ENCODE measurements around the gene BCAN.
"Not testable (repeated sequence)": the region's sequence is repeated elsewhere in the genome, so short reads cannot be mapped to it uniquely, and the experiment has no call there.

BCAN gene

GRCh38 chr1:156599811-156600210 lies 42.1 kb upstream of the BCAN start:
- H3K9me3 ChIP-seq (ENCODE audit: control insufficient read depth, low read length) = no peaks in the 10 kb centered on the region
- H3K4me1 ChIP-seq (ENCODE audit: control insufficient read depth, insufficient read depth, low read length, poor library complexity, severe bottlenecking) = peaks cover 5% of the 10 kb centered on the region
- H3K27me3 ChIP-seq (replicated peaks; ENCODE audit: control insufficient read depth, insufficient read depth, low read length, poor library complexity, severe bottlenecking) = no peaks in the 10 kb centered on the region
- peaks cover 38% of the 10 kb centered on the region for H3K36me3 ChIP-seq (ENCODE audit: control insufficient read depth, insufficient read depth, low read length)
- H3K27ac ChIP-seq (ENCODE audit: insufficient read depth, low read length, poor library complexity, severe bottlenecking) = peak overlapping the region; percentile 52
- H3K4me3 ChIP-seq (ENCODE audit: insufficient read depth, low read depth, low read length, poor library complexity, severe bottlenecking) = no peak overlapping the region
- no peak for DNase-seq

GRCh38 chr1:156600733-156601121 lies 41.2 kb upstream of the BCAN start:
- H3K27ac ChIP-seq (ENCODE audit: insufficient read depth, low read length, poor library complexity, severe bottlenecking) = peak overlapping the region; percentile 72
- no peak for DNase-seq
- peaks cover 30% of the 10 kb centered on the region for H3K36me3 ChIP-seq (ENCODE audit: control insufficient read depth, insufficient read depth, low read length)
- H3K4me1 ChIP-seq (ENCODE audit: control insufficient read depth, insufficient read depth, low read length, poor library complexity, severe bottlenecking) = peaks cover 5% of the 10 kb centered on the region
- H3K27me3 ChIP-seq (replicated peaks; ENCODE audit: control insufficient read depth, insufficient read depth, low read length, poor library complexity, severe bottlenecking) = no peaks in the 10 kb centered on the region
- H3K4me3 ChIP-seq (ENCODE audit: insufficient read depth, low read depth, low read length, poor library complexity, severe bottlenecking) = peak overlapping the region; percentile 79
- H3K9me3 ChIP-seq (ENCODE audit: control insufficient read depth, low read length) = no peaks in the 10 kb centered on the region

- peak within 1 kb of the TSS; percentile 72 for H3K27ac ChIP-seq (ENCODE audit: insufficient read depth, low read length, poor library complexity, severe bottlenecking)
- peaks cover 5% of the 10 kb centered on the region for H3K4me1 ChIP-seq (ENCODE audit: control insufficient read depth, insufficient read depth, low read length, poor library complexity, severe bottlenecking)
- H3K4me3 ChIP-seq (ENCODE audit: insufficient read depth, low read depth, low read length, poor library complexity, severe bottlenecking) = peak within 1 kb of the TSS; percentile 79
- H3K27me3 ChIP-seq (replicated peaks; ENCODE audit: control insufficient read depth, insufficient read depth, low read length, poor library complexity, severe bottlenecking) = no peaks in the 10 kb centered on the region
- peaks cover 25% of the 10 kb centered on the region for H3K36me3 ChIP-seq (ENCODE audit: control insufficient read depth, insufficient read depth, low read length)
- H3K9me3 ChIP-seq (ENCODE audit: control insufficient read depth, low read length) = no peaks in the 10 kb centered on the region
- peak; percentile 58 to 72 (median 66) for DNase-seq
Measured at GRCh38 chr1:156601122-156601830, 40.6 kb upstream of the BCAN start, which contains the start of gene GPATCH4. Gene GPATCH4 (minus strand): TSS chr1:156601479.

GRCh38 chr1:156601892-156602291 lies 40.0 kb upstream of the BCAN start:
- peaks cover 5% of the 10 kb centered on the region for H3K4me1 ChIP-seq (ENCODE audit: control insufficient read depth, insufficient read depth, low read length, poor library complexity, severe bottlenecking)
- H3K9me3 ChIP-seq (ENCODE audit: control insufficient read depth, low read length) = no peaks in the 10 kb centered on the region
- DNase-seq = no peak
- peak overlapping the region; percentile 72 for H3K27ac ChIP-seq (ENCODE audit: insufficient read depth, low read length, poor library complexity, severe bottlenecking)
- H3K4me3 ChIP-seq (ENCODE audit: insufficient read depth, low read depth, low read length, poor library complexity, severe bottlenecking) = peak overlapping the region; percentile 79
- no peaks in the 10 kb centered on the region for H3K27me3 ChIP-seq (replicated peaks; ENCODE audit: control insufficient read depth, insufficient read depth, low read length, poor library complexity, severe bottlenecking)
- H3K36me3 ChIP-seq (ENCODE audit: control insufficient read depth, insufficient read depth, low read length) = peaks cover 19% of the 10 kb centered on the region

- H3K9me3 ChIP-seq (ENCODE audit: control insufficient read depth, low read length) = no peaks in the 10 kb centered on the region
- DNase-seq = no peak
- peaks cover 13% of the 10 kb centered on the region for H3K36me3 ChIP-seq (ENCODE audit: control insufficient read depth, insufficient read depth, low read length)
- H3K4me3 ChIP-seq (ENCODE audit: insufficient read depth, low read depth, low read length, poor library complexity, severe bottlenecking) = peak overlapping the region; percentile 4
- peaks cover 5% of the 10 kb centered on the region for H3K4me1 ChIP-seq (ENCODE audit: control insufficient read depth, insufficient read depth, low read length, poor library complexity, severe bottlenecking)
- no peak overlapping the region for H3K27ac ChIP-seq (ENCODE audit: insufficient read depth, low read length, poor library complexity, severe bottlenecking)
- H3K27me3 ChIP-seq (replicated peaks; ENCODE audit: control insufficient read depth, insufficient read depth, low read length, poor library complexity, severe bottlenecking) = no peaks in the 10 kb centered on the region
Measured at GRCh38 chr1:156602557-156602993, 39.3 kb upstream of the BCAN start.

- not testable (repeated sequence) for H3K9me3 ChIP-seq (ENCODE audit: control insufficient read depth, low read length); DNase-seq; H3K27ac ChIP-seq (ENCODE audit: insufficient read depth, low read length, poor library complexity, severe bottlenecking); H3K36me3 ChIP-seq (ENCODE audit: control insufficient read depth, insufficient read depth, low read length); H3K27me3 ChIP-seq (replicated peaks; ENCODE audit: control insufficient read depth, insufficient read depth, low read length, poor library complexity, severe bottlenecking); H3K4me3 ChIP-seq (ENCODE audit: insufficient read depth, low read depth, low read length, poor library complexity, severe bottlenecking); H3K4me1 ChIP-seq (ENCODE audit: control insufficient read depth, insufficient read depth, low read length, poor library complexity, severe bottlenecking)
Measured at GRCh38 chr1:156607344-156607743, 34.6 kb upstream of the BCAN start.

GRCh38 chr1:156608036-156608674 lies 33.8 kb upstream of the BCAN start:
- no peaks in the 10 kb centered on the region for H3K4me1 ChIP-seq (ENCODE audit: control insufficient read depth, insufficient read depth, low read length, poor library complexity, severe bottlenecking)
- no peaks in the 10 kb centered on the region for H3K27me3 ChIP-seq (replicated peaks; ENCODE audit: control insufficient read depth, insufficient read depth, low read length, poor library complexity, severe bottlenecking)
- no peak overlapping the region for H3K4me3 ChIP-seq (ENCODE audit: insufficient read depth, low read depth, low read length, poor library complexity, severe bottlenecking)
- H3K36me3 ChIP-seq (ENCODE audit: control insufficient read depth, insufficient read depth, low read length) = no peaks in the 10 kb centered on the region
- H3K9me3 ChIP-seq (ENCODE audit: control insufficient read depth, low read length) = no peaks in the 10 kb centered on the region
- peak in 2 of 3 donors; percentile 14 to 43 for DNase-seq
- H3K27ac ChIP-seq (ENCODE audit: insufficient read depth, low read length, poor library complexity, severe bottlenecking) = no peak overlapping the region

- no peaks in the 10 kb centered on the region for H3K4me1 ChIP-seq (ENCODE audit: control insufficient read depth, insufficient read depth, low read length, poor library complexity, severe bottlenecking)
- H3K4me3 ChIP-seq (ENCODE audit: insufficient read depth, low read depth, low read length, poor library complexity, severe bottlenecking) = no peak overlapping the region
- no peaks in the 10 kb centered on the region for H3K36me3 ChIP-seq (ENCODE audit: control insufficient read depth, insufficient read depth, low read length)
- no peak overlapping the region for H3K27ac ChIP-seq (ENCODE audit: insufficient read depth, low read length, poor library complexity, severe bottlenecking)
- peak in 2 of 3 donors; percentile 19 to 43 for DNase-seq
- H3K9me3 ChIP-seq (ENCODE audit: control insufficient read depth, low read length) = no peaks in the 10 kb centered on the region
- no peaks in the 10 kb centered on the region for H3K27me3 ChIP-seq (replicated peaks; ENCODE audit: control insufficient read depth, insufficient read depth, low read length, poor library complexity, severe bottlenecking)
Measured at GRCh38 chr1:156608981-156609380, 32.9 kb upstream of the BCAN start.

- not testable (repeated sequence) for H3K9me3 ChIP-seq (ENCODE audit: control insufficient read depth, low read length); H3K27me3 ChIP-seq (replicated peaks; ENCODE audit: control insufficient read depth, insufficient read depth, low read length, poor library complexity, severe bottlenecking); H3K4me3 ChIP-seq (ENCODE audit: insufficient read depth, low read depth, low read length, poor library complexity, severe bottlenecking); H3K27ac ChIP-seq (ENCODE audit: insufficient read depth, low read length, poor library complexity, severe bottlenecking); DNase-seq; H3K4me1 ChIP-seq (ENCODE audit: control insufficient read depth, insufficient read depth, low read length, poor library complexity, severe bottlenecking); H3K36me3 ChIP-seq (ENCODE audit: control insufficient read depth, insufficient read depth, low read length)
Measured at GRCh38 chr1:156610072-156610471, 31.8 kb upstream of the BCAN start.

- DNase-seq = no peak
- Histone ChIP-seq H3K36me3 (ENCODE audit: control insufficient read depth, insufficient read depth, low read length) (no peaks in the 10 kb centered on the region), H3K4me1 (ENCODE audit: control insufficient read depth, insufficient read depth, low read length, poor library complexity, severe bottlenecking) (no peaks in the 10 kb centered on the region), H3K27me3 (replicated peaks; ENCODE audit: control insufficient read depth, insufficient read depth, low read length, poor library complexity, severe bottlenecking) (no peaks in the 10 kb centered on the region), H3K27ac (ENCODE audit: insufficient read depth, low read length, poor library complexity, severe bottlenecking) (no peak overlapping the region), H3K9me3 (ENCODE audit: control insufficient read depth, low read length) (no peaks in the 10 kb centered on the region), H3K4me3 (ENCODE audit: insufficient read depth, low read depth, low read length, poor library complexity, severe bottlenecking) (no peak overlapping the region)
Measured at GRCh38 chr1:156612666-156613065, 29.3 kb upstream of the BCAN start.

Measured in effector memory CD4-positive, alpha-beta T cell (primary cell).